Activated T-helper 1 cell treated with Interleukin-2 at 50 U/mL for 16 hours (primary cell): ENCODE measurements around the gene FCHSD2.
"Not testable (repeated sequence)": the region's sequence is repeated elsewhere in the genome, so short reads cannot be mapped to it uniquely, and the experiment has no call there.

ENCODE experiments used
- DNase-seq: peaks from one replicate; pipeline ENCODE4 v3.0.0-alpha.2; 2020; ENCODE audit warnings: low read depth

FCHSD2 gene

DNA sequence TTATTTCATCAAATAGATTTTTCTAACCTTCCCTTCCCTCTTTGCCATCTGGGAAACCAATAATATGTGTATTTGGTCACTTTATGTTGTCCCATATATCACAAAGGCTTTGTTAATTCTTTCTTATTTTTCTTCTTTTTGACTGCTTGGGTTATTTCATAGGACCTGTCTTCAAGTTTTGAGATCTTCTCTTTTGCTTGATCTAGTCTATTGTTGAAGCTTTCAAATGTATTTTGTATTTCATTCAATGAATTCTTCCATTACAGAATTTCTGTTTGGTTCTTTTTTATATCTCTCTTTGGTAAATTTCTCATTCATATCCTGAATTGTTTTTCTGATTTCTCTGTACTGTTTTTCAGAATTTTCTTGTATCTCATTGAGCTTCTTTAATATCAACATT is 132.1 kb downstream of the FCHSD2 start:
- DNase-seq = no peak

DNA sequence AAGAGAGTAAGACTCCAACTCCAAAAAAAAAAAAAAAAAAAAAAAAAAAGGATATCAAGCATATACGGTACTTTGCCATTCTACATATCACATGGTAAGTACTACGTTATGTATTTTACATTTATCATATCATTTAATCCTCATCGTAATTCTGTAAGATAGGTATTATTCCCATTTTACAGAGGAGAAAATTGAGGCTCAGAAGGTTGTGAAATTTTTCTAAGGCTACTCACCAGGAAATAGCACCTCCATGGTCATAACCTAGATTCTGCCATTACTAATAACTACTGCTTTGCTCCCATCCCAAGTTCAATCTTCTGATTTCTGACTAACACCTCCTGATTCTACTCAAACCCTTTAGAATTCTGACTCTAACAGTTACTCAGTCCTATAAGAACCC is 138.0 kb downstream of the FCHSD2 start:
- DNase-seq = no peak

DNA sequence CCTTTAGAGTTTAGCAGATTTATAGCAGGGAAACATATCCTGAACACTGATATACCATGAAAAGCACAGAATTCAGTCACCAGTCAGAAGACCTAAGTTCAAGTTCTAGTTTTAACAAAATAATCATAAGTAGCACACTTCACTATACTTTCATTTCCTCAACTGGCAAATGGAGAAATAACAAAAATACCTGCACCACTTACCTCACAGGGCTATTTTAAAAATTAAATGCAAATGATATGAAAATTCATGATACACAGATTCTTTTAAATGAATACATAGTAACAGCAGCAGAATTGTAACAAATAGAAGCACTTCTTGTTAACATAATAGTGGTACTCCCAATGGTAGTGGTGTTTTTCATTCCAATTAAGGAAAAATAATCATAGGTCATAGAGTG is 139.0 kb downstream of the FCHSD2 start:
- no peak for DNase-seq

DNA sequence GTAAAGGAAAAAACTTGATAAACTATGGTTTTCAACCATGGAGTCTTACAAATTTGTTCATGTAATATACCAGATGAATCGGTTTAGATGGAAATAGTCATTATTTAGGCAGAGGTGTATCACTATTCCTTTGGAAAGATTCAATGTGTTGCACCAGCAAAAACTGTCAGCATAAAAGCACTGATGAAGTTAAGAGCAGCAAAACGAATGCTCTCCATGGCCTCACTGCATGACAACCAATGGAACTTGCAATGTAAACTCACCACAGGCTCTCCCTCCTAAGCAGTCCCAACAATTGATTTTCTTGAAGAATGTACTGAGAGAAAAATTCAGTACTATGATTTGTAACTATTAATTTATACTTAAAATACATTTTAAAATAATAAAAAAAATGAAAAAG is 139.9 kb downstream of the FCHSD2 start:
- DNase-seq = no peak

DNA sequence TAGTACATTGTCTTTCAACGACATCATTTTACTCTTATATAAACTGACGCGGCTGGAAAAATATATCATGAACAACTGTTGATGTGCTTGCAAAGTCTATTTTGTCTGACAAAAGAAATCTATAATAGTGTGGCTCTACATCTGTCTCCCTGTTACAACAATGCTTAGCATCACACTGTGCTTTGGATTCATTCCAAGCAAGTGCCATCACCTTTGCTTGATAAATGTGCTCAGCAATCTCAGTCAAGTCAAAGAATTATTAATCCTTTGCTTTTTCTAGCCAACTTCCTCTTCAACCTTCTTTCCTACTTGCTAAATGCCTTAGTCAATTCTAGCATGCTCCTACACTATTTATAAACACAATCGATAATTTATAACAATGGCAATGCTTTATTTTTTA is 140.5 kb downstream of the FCHSD2 start:
- no peak for DNase-seq

DNA sequence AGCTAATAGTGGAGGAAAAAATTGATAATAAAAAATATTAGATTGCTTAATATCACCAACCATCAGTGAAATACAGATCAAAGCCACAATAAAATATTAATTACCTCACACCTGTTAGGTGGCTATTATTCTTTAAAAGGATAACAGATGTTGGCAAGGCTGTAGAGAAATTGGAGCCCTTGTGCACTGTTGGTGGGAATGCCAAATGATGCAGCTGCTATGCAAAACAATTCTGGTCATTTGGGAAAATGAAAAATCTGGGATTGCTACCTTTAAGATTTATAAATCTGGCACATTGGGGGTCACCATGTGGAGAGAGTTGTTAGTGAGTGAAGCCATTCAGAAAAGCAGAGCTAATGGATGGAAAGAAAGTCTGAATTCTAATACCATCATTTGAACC is 143.4 kb downstream of the FCHSD2 start:
- no peak for DNase-seq

DNA sequence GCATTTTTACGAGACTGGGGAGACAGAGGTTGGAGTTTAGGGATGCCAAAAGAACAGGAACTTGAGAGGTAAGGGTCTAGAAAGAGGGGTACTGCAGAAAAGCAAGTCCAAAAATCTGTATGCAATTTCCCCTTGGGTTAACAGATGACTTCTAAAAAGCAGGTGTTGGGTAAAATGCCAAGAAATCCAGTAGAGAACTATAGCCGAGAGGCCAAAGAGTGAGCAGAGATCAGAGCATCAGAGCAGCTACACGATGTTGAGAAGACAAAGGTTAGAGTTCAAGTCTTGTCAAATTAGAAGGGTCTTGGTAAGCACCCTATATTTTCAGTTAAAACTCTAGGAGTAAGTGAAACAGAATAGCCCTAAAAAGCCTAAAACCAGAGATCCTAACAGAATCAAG is 145.2 kb downstream of the FCHSD2 start:
- no peak for DNase-seq

DNA sequence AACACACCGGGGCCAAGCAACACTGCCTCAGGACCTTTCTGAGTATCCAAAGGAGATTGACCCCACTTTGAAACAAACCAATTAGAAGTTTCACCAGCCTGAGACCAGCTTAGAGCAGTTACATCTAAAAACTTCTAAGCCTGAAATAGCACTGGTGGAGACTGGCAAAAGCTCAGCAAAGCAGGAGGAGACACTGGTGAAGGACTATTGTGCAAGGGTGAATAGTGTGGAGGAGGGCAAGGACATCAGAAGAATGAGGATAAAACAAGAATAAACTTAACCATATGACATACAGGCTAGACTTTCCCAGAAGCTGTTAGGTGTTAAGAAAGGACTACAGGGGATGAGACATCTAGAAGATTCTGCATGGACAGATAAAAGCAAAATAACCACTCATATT is 152.4 kb downstream of the FCHSD2 start:
- no peak for DNase-seq

DNA sequence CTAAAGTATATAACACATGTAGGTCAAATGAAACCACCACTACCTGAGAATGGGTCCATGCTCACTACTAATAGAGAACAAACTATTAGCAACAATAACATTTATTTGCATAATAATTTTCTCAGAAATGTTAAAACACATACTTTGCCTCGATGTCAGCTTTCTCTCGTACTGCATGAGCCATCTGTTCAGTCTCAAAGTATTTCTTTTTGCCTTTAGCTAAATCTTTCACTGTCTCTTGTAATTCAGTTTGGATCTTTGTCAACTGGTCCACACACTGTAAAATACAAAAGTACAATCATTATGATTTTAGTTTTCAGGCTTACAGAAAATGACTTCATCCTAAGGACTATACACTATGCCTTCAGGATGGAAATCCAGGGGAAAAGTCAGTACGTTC is 153.3 kb downstream of the FCHSD2 start:
- DNase-seq = no peak

DNA sequence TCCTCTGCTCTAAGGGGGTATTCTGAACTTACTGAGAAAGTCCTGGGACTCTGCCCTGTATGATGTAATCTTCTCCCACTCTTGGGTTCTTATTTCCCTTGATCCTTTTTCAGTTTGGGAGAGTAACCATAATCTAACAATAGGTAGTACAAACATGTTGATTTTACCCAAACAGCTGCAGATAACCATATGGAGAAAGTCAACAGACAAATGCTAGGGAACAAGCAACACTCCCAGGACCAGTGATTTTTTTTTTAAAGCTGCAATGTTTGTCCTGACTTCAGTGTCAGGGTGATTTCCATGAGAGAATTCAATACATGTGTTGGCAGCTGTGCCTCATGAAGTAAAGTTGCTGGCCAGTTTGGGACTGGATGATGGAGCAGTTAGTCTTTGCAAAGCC is 156.5 kb downstream of the FCHSD2 start:
- DNase-seq = no peak

DNA sequence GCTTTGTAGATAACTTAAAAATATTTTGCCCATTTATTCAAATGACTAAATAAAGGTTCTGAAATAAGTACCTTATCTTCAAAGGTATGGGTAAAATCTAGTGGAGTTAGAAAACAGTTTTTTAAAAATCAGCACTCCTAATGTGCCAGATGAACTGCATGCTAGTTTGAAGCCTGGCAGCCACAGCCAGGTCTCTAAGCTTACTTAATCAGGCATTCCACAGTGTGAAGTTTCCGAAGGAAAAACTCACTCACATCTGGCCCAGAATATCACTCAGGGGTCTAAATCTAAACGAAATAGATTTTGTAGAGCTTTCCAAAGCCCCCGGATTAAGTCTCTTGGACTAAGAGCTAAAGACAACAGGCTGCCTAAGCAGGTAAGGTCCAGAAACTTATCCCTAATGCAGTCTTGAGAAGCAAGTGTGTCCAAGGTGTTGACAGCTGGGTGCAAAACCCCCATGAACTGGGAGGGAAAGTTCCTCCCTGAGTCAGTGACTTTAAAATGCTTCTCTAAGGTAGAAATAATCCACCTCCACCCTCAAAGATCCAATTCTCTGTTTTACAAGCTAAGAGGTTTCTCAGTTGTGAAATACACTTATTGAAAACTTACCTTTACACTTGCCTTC is 157.6 kb downstream of the FCHSD2 start:
- DNase-seq = no peak

DNA sequence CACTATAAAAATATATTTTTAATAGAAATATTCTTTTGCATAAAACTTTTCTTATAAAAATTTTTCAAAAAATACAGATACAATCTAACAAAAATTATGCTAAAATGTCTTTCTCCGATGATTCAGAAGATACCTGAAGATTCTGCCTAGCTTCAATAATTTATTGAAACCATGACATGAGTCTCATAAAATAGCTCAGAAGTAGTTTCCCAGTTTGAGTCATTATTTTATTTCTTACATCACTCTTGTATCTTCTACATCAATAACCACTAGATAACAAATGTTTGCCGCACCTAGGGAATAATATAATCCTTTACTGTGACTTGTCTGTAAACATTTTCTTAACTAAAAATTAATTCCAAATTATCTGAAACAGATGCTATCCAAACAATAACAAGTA is 158.6 kb downstream of the FCHSD2 start:
- no peak for DNase-seq

DNA sequence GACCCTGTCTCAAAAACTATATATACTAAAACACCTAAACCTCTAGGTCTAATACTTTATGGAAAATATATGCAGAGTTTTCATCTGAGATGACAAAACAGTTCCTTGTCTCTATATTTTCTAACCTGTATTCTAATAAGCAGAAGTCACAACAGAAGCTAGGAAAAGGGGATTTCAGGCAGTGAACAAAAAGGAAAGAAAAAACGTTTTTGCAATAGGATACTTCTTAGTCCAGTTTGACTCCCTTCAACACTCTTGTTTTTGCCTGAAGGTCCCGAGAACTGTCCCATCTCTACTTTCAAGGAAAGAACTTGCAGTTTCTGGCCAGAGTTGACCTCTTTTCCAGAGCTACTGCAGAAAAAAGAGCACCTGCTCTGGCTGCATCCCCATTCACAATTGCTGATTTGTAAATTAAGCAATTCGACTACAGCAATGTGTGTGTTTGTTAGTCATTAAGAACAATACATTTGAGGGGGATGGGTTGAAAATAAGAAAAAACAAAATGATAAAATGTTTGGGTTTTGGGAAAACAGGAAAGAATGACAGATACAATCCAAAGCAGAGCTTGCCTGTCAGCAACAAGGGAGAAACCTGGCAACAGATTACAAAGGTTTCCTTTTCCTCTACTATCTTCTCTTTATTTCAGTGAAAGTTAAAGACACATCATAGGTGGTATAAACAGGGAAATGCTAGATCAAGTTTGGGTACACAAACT is 160.0 kb downstream of the FCHSD2 start:
- no peak for DNase-seq

DNA sequence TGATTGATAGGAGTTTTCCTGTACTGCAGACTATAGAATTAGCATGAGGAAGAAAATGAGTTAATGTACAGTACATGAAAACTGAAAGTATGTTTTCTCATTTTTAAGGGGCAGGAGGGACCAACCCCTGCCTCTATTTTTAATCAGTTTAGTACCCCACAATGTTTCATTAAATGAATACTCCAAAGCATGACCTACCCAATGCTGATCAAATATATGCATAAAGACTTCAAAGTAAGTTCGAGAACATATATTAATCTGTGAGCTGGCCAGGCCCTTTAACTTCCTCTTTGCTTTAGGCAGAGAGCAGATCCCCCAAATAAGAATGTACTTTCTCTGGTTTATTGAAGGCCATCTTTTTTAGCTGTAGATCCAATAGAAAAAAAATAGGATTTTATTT is 161.0 kb downstream of the FCHSD2 start:
- no peak for DNase-seq

DNA sequence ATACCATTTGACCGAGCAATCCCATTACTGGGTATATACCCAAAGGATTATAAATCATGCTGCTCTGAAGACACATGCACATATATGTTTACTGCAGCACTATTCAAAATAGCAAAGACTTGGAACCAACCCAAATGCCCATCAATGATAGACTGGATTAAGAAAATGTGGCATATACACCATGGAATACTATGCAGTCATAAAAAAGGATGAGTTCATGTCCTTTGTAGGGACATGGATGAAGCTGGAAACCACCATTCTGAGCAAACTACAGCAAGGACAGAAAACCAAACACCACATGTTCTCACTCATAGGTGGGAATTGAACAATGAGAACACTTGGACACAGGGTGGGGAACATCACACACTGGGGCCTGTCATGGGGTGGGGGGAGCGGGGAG is 164.3 kb downstream of the FCHSD2 start:
- DNase-seq = not testable (repeated sequence)

DNA sequence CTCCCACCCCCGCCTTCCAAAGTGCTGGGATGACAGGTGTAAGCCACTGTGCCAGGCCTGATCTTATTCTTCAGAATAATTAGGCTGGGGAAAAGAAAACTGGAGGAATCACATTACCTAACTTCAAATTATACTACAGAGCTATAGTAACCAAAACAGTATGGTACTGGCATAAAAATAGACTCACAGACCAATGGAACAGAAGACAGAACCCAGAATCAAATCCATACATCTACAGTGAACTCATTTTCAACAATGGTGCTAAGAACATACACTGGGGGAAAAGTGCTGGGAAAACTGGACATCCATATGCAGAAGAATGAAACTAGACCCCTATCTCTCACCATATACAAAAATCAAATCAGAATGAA is 165.6 kb downstream of the FCHSD2 start:
- not testable (repeated sequence) for DNase-seq

DNA sequence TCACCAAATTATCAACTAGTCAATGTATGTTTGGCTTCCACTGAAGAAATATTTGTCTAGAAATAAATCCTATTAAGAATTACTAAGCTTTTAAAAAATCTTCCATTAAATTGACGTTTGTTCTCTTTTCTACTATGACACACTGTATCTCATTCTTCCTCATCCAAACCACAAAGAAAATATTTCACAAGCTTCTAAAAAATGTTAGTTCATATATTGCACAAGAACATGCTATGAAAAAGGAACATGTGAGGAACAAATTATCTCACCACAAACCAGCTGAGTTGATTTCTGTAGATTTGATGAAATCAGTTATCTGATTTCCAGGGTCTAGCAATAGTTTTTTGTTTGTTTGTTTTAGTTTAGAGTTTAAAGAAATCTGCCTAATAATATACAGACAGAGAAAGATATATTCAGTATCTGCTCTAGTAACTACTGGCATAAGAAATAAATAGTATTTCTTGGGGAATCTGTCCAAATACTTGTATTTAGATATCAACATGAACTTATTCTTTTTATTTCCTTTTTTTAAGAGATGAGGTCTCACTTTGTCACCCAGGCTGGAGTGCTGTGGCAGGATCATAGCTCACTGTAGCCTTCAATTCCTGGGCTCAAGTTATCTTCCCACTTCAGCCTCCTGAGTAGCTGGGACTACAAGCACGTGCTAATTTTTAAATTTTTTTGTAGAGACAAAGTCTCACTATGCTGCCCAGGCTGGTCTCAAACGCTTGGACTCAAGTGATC is 166.2 kb downstream of the FCHSD2 start:
- DNase-seq = no peak

DNA sequence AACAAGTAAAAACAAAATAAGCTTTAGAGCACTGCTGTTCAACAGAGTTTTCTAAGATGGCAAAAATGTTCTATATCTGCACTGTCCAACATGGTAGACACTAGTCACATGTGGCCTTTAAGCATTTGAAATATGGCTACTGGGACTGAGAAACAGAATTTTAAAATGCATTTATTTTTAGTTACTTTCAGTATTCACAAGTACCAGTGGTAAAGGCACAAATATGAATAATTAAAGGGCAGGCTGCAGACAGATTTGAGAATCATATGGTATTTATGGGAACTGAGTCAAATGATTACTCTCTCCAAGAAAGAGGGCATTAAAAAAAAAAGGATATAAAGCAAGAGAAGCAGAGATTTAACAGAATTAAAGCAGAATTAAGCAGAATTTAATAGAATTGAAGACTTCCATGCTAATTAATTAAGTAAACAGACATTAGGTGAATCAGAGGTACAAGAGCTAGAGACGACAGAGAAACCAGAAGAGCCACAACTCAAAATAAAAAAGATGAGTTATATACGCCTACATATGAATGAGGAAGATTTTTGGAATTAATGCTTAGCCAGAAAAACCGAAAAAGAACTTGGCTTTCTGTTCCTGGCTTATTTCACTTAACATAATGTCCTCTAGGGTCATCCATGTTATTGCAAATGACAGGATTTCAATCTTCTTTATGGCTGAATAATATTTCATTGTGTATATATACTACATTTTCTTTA is 167.5 kb downstream of the FCHSD2 start:
- no peak for DNase-seq

DNA sequence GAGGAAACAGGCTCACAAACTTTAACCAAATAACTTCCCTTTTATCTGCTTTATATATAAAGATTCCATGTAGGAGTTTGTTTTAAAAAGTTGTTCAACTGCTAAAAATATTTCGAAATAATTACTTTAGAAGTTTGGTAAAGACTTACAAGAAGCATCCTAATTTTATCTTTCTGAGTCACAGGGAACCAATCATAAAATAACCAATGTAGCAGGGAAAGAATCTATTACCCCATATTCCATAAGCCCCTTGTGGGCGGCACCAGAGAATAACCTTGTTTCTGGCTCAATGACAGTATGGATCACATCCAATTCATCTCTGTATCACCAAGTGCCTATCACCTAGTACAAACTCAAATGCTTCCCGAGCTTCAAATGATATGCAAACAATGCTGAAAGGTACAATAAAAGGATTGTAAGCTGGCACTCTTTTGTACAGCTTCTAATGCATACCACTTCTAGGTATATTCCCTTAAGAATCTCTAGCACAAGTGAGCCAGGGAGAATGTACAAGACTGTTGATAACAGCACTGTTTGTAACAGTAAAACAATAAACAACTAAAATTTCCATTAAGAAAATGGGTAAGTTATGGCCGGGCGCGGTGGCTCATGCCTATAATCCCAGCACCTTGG is 169.5 kb downstream of the FCHSD2 start:
- no peak for DNase-seq

DNA sequence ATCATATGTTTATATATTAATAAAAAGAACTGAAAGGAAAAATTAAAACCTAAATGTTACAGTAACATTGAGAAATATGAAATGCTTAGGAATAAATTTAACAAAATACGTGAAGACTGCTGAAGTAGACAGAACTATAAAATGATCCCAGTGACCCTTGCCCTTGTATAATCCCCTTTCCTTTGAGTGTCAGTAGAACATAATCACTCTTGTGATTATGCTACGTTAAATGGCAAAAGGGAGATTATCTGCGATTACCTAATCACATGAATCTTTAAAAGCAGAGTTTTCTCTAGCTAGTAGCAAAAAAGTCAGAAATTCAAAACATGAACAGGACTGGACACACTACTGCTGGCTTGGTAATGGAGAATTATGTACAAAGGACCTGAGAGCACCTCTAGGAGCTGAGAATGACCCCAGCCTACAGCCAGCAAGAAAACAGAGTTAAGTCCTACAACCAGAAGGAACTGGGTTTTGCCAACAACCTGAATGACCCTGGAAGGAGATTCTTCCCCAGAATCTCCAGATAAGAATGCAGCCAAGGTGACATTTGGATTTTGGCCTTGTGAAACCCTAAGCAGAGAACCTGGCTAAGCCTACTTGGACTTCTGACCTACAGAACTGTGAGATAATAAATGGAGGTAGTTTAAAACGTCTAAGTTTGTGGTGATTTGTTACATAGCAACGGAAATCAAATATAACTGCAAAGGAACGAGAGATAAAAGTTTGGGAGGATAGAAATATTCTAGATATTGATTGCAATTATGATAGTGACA is 170.7 kb downstream of the FCHSD2 start:
- no peak for DNase-seq

DNA sequence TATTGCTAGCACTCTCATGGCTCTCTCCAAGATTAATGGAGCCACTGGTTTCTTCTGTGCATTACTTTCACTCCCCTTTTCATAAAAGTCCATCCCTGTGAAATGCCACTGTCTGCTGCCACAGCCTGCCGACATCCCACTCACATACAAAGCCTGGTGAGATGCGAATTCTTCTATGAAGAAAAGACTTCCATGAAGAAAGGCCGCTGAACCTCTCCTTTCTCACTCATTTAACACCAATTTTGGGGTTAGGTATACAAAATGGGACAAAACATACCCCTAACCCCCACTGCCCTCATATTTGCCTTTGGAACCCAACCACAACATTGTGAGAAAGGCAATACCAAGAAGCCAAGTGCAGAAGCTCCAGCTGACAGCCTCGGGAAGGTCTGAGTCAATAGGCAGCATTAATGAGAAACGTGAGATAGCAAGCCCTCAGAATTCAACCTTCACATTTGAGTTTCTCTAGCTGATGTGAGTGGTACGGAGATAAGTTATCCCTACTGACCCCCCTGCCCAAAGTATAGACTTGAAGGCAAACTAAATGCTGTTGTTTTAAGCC is 171.5 kb downstream of the FCHSD2 start:
- no peak for DNase-seq
